Measurements from ENCODE around the gene GLB1L3.

DNA sequence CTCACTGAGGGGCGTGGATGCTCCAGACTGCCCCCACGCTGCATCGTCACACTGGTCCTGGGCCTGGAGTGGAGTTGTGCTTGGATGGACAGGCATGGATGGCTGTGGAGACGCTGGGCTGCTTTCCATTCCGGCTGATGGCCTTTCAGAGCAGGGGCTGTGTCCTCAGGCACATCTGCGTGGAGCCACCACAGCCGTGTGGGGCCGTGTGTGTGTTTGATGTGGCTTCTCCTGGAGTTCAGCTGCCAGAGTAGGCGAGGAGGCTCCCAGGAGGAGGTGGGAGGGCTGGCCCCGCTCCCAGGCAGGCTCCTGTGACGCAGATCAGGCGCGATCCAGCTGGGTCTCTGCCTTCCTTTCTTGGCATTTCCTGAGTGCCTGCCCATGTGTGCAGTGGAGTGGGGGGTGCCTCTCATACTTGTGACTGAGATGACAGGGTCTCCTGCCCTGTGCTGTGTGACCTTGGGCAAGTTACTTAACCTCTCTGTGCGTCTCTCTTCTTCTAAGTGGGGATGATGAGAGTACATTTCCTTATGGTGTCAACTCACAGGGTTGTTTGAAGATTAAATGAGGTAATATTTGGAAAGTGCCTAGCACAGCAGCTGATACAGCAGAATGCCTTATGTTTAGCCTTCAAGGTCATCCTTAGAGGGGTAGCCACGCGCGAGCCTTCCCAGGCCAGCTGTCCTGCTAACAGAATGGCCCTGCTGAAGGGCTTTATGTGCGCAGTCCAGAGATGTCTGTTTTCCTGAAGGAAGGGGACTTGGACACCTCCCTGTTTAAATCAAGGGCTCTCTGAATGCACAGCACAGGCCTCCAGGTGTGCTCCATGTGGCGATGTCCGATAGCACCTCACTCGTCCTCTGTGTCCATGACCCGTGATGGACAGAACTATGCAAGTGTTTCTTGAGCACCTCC is 89.1 kb downstream of the GLB1L3 start:
- TF ChIP-seq CTCF (IDR thresholded peaks at IDR 0.05) (no peak), EZH2 (IDR thresholded peaks at IDR 0.05) (no peak), EZH2phosphoT487 (IDR thresholded peaks at IDR 0.05) (no peak)

All from neural progenitor cell (in vitro differentiated cells).